Omental fat pad (tissue), 4 donors: Measurements from ENCODE around the gene HEPACAM. TPM values are rescaled to one million over a fixed set of nuclear protein-coding genes. Genes with fewer than 3 reads are reported as not detected.

Experiments
- ATAC-seq: fragments of 150-250 bp; one replicate; pipeline ENCODE4 v1.9.1; 2016; ENCODE audit warnings: mild to moderate bottlenecking, moderate library complexity; ENCODE audit not compliant: low FRiP score
- DNase-seq: peaks from one replicate; pipeline ENCODE4 v3.0.0-alpha.2; 2019; ENCODE audit warnings: low spot score
- total RNA-seq, 4 donors: library from RNA; depleted of rRNA; stranded (reverse); fragments of >200 nt; gene quantifications; one replicate each; pipeline ENCODE4 v1.1.0, GENCODE V29; 2016
- TF ChIP-seq, protein P1 (sequence below), 3 donors: fragments of 450-650 bp; IDR thresholded peaks; one replicate each; pipeline ENCODE4 v1.5.1; 2016 to 2017; ENCODE audit warnings: antibody characterized with exemption in 3 of 3, mild to moderate bottlenecking in 3 of 3, moderate library complexity in 2 of 3

Gene HEPACAM
- total RNA-seq, 4 donors from 2014 or later = 8.5 to 37.3 (median 21.3) TPM

- TF ChIP-seq, protein P1, sequence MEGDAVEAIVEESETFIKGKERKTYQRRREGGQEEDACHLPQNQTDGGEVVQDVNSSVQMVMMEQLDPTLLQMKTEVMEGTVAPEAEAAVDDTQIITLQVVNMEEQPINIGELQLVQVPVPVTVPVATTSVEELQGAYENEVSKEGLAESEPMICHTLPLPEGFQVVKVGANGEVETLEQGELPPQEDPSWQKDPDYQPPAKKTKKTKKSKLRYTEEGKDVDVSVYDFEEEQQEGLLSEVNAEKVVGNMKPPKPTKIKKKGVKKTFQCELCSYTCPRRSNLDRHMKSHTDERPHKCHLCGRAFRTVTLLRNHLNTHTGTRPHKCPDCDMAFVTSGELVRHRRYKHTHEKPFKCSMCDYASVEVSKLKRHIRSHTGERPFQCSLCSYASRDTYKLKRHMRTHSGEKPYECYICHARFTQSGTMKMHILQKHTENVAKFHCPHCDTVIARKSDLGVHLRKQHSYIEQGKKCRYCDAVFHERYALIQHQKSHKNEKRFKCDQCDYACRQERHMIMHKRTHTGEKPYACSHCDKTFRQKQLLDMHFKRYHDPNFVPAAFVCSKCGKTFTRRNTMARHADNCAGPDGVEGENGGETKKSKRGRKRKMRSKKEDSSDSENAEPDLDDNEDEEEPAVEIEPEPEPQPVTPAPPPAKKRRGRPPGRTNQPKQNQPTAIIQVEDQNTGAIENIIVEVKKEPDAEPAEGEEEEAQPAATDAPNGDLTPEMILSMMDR (IDR thresholded peaks at IDR 0.05) = no peak
- DNase-seq = no peak
- ATAC-seq = no peak
Observed at GRCh38 chr11:124892750-124893454, 42.9 kb downstream of the HEPACAM start.

GRCh38 chr11:124892146-124892545 lies 43.7 kb downstream of the HEPACAM start:
- TF ChIP-seq, protein P1 (IDR thresholded peaks at IDR 0.05) = no peak
- no peak for ATAC-seq
- no peak for DNase-seq

DNA sequence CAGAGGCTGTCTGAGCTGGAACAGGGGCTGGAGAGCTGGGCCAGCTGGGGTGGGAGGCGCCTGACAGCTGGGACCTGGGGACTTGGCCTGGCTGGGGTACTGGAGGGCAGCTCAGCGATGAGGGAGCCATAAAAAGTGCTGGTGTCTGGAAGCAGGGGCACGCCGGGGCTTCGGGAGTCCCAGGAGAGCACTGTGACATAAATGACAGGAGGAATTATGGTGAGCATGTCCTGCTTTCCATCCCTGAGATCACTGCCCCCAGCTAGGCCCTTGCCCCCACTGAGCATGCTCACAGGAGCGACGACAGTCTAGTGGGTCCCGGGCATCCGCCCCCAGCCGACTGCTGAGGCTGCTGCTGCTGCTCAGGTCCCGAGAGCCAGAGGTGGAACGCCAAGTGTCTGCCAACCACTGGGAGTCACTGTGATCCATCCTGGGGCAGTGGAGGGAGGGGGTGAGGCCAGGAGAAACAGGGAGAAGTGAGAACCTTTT lies 44.4 kb downstream of the HEPACAM start:
- TF ChIP-seq, protein P1 (IDR thresholded peaks at IDR 0.05) = no peak
- DNase-seq = no peak
- no peak for ATAC-seq

DNA sequence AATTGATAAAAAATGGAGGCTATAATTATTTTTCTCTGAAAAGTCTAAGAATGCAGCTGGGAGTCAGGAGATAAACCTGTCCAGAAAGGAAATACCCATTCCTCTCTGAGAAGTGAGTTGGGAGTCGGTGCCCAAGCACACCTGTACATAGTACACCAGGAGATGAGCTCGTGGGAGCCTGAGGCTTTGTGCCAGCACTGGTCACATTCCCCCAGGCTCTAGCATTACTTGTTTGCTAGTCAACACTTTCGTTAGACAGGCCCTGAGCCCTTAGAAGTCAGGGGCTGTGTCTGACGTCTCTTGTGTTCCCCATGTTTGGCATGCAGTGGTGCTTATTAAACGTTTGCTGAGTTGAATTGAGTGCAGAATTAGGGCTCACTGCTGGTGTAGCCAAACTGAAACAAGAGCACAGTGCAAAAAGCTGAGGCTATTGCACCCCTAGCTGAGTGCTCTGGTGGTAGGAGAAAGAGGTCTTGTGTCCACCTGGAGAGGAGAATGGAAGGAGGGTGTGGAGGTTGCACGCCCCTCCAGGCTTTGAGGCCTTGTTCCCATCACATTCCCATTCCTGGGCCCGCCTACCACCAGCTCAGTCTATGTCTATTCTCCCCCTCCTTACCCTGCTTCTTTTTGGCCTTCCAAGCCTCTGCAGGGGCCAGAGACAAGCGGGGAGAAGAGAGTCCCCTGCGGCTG lies 45.0 kb downstream of the HEPACAM start:
- DNase-seq = no peak
- TF ChIP-seq, protein P1 (IDR thresholded peaks at IDR 0.05) = no peak
- no peak for ATAC-seq

DNA sequence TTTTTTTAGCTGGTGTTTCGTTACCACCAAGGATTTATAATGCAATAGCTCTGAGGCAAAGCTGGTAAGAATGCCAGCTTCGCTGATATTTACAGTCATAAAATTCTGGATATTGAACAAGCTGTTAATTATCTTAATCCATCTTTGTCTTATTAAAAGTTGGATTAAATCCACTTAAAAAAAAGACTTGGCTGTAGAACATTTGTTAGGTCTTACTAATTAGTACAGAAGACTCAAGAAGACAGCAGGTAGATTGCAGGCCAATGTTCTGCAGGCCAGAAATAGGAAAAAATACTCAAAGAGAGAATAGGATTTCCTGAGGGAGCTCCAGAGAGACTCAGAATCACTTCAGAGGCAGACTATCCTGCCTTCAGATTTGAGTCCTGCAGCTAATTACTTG lies 45.7 kb downstream of the HEPACAM start:
- TF ChIP-seq, protein P1 (IDR thresholded peaks at IDR 0.05) = no peak
- DNase-seq (no peak), ATAC-seq (no peak)

DNA sequence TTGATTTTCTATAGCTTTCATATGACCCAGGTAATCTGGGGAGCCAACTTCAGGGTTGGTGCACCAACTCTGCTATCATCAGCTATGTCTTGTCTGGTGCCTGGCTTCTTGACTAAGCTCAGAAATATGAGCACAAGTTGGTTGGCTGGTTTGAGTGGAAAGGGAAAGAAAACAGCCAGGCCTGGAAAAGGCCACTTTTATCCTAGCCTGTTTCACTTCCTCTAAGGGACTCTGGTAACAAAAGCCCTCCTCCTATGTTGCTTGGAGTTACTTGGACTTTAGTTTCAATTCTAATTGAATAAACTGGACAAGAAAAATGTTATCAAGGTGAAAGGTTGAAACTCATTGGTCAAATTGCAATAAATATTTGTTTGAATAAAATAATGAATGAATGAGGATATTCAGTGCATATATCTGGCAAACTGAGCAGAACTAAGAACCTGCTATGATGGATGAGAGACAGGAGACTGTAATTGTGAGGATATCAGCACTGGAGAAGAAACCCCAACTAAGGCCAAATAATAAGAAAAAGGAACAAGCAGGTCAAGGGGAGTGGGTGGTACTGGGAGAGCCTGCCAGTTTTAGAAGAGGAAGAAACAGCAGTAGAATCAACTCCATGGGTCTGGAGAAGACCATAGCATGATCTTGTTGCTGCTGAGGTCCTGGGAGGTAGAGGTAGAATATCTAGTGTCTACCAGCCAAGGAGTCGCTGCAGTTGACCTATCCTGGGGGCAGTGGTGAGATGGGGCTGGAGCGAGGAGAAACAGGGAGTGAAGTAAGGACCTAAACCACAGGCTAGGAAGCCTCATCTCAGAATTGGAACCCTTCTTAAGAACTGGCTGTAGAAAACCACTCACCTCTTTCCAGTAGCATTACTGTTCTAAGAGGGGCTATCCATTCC lies 46.4 kb downstream of the HEPACAM start:
- DNase-seq (no peak), ATAC-seq (no peak)
- TF ChIP-seq, protein P1 (IDR thresholded peaks at IDR 0.05) = no peak
